GM18505 (cell line): Measurements from ENCODE around the gene PKD1L1.

ENCODE experiments used
- ATAC-seq: cut with Tn5 transposase; IDR thresholded peaks from one replicate; pipeline ENCODE4 v1.9.1; 2021; ENCODE audit not compliant: unreplicated experiment
- POLR2A ChIP-seq: IDR thresholded peaks from 4 replicates; pipeline ENCODE4 v1.6.1; 2011; ENCODE audit warnings: borderline replicate concordance; ENCODE audit not compliant: insufficient read depth, insufficient read length; ENCODE audit errors: extremely low read depth

Gene PKD1L1

DNA sequence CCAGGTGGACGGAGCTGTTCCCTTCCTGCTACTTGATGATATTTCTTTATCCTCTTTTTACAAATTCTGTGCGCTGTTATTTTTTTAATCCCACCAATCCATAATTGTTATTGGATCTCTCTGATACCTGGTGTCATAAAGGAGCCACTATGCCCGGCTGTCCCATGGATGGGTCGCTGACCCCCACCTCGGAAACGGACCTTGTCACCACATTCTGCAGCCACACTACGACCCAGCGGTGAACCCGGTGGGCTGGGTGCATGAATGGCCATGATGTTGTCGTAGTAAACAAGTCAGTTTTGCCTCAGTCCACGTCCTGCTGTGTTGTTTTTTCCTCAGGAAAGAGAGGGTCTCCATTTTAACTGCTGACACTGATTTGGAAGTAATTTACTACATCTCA is 112.2 kb downstream of the PKD1L1 start:
- no peak for TF ChIP-seq POLR2A
- no peak for ATAC-seq

DNA sequence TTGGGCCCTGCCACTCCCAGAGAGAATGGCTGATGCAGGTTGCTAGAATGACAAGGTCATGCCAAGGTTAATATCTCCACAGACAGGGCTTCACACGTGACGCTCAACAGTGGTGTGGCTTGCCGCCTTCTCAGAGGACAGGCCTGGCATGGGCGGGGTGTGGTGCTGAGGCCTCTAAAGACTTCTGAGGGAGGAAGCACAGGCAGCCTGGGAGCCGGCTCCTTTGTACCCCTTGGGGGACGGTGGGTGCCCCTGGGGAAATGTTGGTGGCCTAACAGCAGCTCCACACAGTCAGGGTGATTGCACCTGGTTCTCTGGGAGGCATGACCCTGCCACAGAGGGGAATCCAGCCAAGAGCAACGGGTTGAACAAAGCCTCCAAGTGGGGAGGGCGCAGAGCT is 115.1 kb downstream of the PKD1L1 start:
- no peak for ATAC-seq
- TF ChIP-seq POLR2A: no peak

- no peak for ATAC-seq
- no peak for TF ChIP-seq POLR2A
These were observed 116.1 kb downstream of the PKD1L1 start for GRCh38 chr7:47832105-47832715.

GRCh38 chr7:47830015-47830414 is 118.3 kb downstream of the PKD1L1 start:
- ATAC-seq: no peak
- no peak for TF ChIP-seq POLR2A

GRCh38 chr7:47827871-47828270 is 120.4 kb downstream of the PKD1L1 start:
- no peak for TF ChIP-seq POLR2A
- ATAC-seq: no peak

- no peak for ATAC-seq
- no peak for TF ChIP-seq POLR2A
These were observed 120.9 kb downstream of the PKD1L1 start for GRCh38 chr7:47827351-47827756.

DNA sequence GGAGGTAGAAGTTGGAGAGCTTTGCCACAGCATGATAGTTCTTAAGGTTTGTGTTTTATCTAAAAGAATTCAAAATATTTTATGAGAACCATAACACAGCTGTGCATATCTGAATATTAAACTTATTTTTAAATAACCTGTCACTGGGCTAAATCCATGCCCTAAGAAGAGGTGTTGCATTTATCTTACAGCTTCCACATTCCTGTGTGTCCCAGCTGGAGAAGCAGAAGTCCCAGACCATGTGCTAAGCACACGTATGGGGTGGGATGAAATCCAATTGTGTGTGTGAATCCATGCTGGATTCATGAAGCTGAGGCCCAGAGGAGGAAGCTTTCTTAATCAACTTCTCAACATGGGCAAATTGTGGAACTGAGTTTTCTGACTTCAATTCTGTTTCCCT is 121.5 kb downstream of the PKD1L1 start:
- ATAC-seq: no peak
- TF ChIP-seq POLR2A: no peak

- ATAC-seq: no peak
- TF ChIP-seq POLR2A: no peak
These were observed 128.7 kb downstream of the PKD1L1 start for GRCh38 chr7:47819607-47819920.

DNA sequence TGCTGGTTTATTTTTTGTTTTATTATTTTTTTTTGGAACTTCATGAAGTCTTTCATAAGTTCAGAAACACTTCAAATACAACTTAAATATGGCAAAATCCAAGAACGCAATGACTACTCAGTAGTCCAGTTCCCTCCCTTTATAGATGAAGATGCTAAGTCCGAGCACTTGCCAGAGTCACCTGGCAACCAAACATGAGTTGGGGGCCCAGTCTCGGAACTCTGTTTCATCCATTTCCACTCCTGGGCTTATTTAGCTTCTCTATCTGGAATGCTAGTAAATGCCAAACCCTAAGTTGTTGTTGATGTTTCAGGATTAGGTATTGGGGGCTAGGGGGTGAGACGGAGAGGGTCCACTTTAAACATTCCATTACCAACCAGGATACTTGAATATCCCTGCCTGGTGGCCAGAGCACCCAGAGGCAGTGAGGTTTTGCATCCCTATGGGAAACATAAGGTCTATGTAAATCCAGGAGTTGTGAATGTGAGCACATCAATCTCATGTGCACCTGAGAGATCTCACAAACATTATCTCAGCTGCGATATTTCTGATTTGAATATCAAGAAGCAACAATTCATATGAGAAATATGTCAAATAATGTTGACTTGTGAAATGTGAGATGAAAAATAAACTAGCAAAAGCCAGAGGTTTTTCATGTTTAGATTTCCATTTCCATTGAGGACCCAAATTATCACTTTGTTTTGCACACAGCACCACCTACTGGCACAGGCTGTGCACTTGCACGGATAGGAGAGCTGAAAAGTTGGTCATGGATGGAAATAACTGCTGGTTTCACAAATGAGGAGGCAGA is 129.3 kb downstream of the PKD1L1 start:
- no peak for TF ChIP-seq POLR2A

GRCh38 chr7:47817917-47818316 is 130.3 kb downstream of the PKD1L1 start:
- no peak for ATAC-seq

More for the DNA sequence above, 129.3 kb downstream of the PKD1L1 start:
- ATAC-seq: no peak

DNA sequence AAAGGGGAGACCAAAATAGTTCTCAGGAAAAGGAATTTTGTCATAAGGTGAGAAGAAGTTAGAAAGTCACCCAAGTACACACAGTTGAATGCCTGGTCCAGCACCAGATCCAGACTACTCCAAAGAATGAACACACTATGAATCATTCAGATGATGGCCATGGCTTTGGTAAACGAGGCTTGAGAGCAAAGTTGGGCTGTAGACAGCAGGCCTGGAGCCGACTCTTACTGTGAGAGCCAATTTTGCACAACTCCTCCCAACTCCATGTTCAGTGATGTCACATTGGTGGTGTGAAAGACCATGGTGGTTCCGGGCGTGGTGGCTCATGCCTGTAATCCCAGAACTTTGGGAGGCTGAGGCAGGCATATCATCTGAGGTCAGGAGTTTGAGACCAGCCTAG is 131.6 kb downstream of the PKD1L1 start:
- no peak for TF ChIP-seq POLR2A
- no peak for ATAC-seq

More at GRCh38 chr7:47817917-47818316, 130.3 kb downstream of the PKD1L1 start:
- TF ChIP-seq POLR2A: no peak

DNA sequence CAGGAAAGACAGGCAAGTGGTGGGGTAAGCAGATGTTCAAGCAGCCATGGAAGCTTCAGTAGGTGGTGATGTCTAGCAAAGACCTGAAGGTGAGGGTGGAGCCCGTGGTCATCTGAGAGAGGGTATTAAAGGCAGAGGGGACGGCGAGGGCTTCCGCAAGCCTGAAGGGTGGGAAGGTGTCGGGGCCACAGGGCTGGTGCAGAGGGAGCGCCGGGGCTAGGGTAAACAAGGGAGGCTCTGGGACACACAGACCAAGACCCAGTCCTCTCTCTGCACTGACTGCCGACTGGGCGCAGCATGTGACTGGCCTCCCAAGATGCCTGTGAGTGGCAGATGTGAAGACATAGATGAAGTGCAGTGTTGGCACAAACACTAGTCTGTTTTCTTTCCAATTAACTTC is 132.4 kb downstream of the PKD1L1 start:
- TF ChIP-seq POLR2A: no peak
- no peak for ATAC-seq

- no peak for TF ChIP-seq POLR2A
- no peak for ATAC-seq
These were observed 133.2 kb downstream of the PKD1L1 start for GRCh38 chr7:47814905-47815613.
